ENCODE measurements around the gene TTC27.

DNA sequence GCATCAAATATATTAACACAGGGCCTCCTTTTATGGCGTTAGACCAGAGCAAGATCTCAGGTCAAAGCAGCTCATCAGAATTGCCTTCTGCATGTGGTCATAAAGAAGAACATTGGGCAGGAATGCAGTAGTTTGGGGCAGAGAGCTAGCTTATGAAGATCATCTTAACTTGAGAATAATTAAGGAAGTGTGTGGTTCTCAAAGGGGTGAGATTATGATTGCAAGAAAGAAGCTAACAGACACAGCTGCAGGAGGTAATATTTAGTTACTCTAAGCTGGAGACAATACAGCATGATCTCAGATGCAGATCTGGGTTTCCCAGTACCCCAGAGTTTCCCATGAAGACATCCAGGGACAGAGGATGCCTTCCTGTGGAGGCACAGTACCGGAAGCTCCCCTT, 91.6 kb downstream of the TTC27 start:
- TF ChIP-seq CTCF (conservative IDR thresholded peaks at IDR 0.05; ENCODE audit: low read length) (no peak), EZH2phosphoT487 (IDR thresholded peaks at IDR 0.05; ENCODE audit: borderline replicate concordance, low read depth, low read length) (no peak)

Data from OCI-LY7 (cell line).